Erythroblast (primary cell): ENCODE results near the gene OR4D2.

Source experiments
- DNase-seq, 2 experiments: peaks; one replicate each; lab custom pipeline; 2025; lab: John Stamatoyannopoulos, UW
- GATA1 ChIP-seq: IDR thresholded peaks from 2 replicates; pipeline ENCODE4 v1.6.1; 2011; ENCODE audit warnings: low read depth, mild to moderate bottlenecking, control low read depth, low read length, moderate library complexity
- POLR2A ChIP-seq: IDR thresholded peaks from 2 replicates; pipeline ENCODE4 v1.6.1; 2011; ENCODE audit warnings: mild to moderate bottlenecking, low read length

Gene OR4D2

GRCh38 chr17:58153671-58154070 lies 13.1 kb upstream of the OR4D2 start:
- no peak for TF ChIP-seq POLR2A
- peak in 1 of 2 experiments; percentile 2 for DNase-seq

GRCh38 chr17:58156839-58157803 lies 9.7 kb upstream of the OR4D2 start:
- peak; percentile 12 to 25 for DNase-seq
- TF ChIP-seq GATA1 (no peak), POLR2A (no peak)

GRCh38 chr17:58158181-58158580 lies 8.6 kb upstream of the OR4D2 start:
- DNase-seq, result no peak
- TF ChIP-seq GATA1 (no peak), POLR2A (no peak)

- no peak for DNase-seq
- TF ChIP-seq GATA1, result no peak
- TF ChIP-seq POLR2A, result no peak
These were observed 5.2 kb upstream of the OR4D2 start for GRCh38 chr17:58161566-58161965.

GRCh38 chr17:58165981-58166380 lies 801 bp upstream of the OR4D2 start:
- TF ChIP-seq GATA1 (no peak), POLR2A (no peak)
- DNase-seq, result no peak

GRCh38 chr17:58170622-58171021 lies 3.8 kb downstream of the OR4D2 start:
- TF ChIP-seq POLR2A (no peak), GATA1 (no peak)
- no peak for DNase-seq

- TF ChIP-seq GATA1 (no peak), POLR2A (no peak)
- DNase-seq, result peak; percentile 35 to 39
These were observed 5.7 kb downstream of the OR4D2 start for GRCh38 chr17:58172369-58173071.

- no peak for DNase-seq
- TF ChIP-seq POLR2A (no peak), GATA1 (no peak)
These were observed 8.1 kb downstream of the OR4D2 start for GRCh38 chr17:58174871-58175270.

- no peak for TF ChIP-seq GATA1
- no peak for TF ChIP-seq POLR2A
- DNase-seq, result peak; percentile 53 to 76
These were observed 9.4 kb downstream of the OR4D2 start for GRCh38 chr17:58176200-58176599.

- DNase-seq, result no peak
- no peak for TF ChIP-seq GATA1
- no peak for TF ChIP-seq POLR2A
These were observed 15.0 kb downstream of the OR4D2 start for GRCh38 chr17:58181796-58182195.

GRCh38 chr17:58183514-58183913 lies 16.7 kb downstream of the OR4D2 start:
- no peak for DNase-seq
- no peak for TF ChIP-seq GATA1
- no peak for TF ChIP-seq POLR2A

- DNase-seq, result no peak
- TF ChIP-seq GATA1, result no peak
- TF ChIP-seq POLR2A, result no peak
These were observed 17.7 kb downstream of the OR4D2 start for GRCh38 chr17:58184308-58184985.

- TF ChIP-seq POLR2A (no peak), GATA1 (peak; percentile 40)
- peak; percentile 42 to 68 for DNase-seq
These were observed 18.4 kb downstream of the OR4D2 start for GRCh38 chr17:58184986-58185761.
